Testis (tissue), 3 donors: ENCODE results near the gene PEMT. TPM values are rescaled to one million over a fixed set of nuclear protein-coding genes. Genes with fewer than 3 reads are reported as not detected.

Experiments
- DNase-seq: peaks from one replicate; pipeline ENCODE4 v3.0.0-alpha.2; 2019
- H3K27ac ChIP-seq, 2 donors: fragments of 200-600 bp; sonication (generic); one replicate each; pipeline ENCODE4 v1.5.1; 2019
- H3K27me3 ChIP-seq: fragments of 200-600 bp; sonication (generic); one replicate; pipeline ENCODE4 v1.5.1; 2019
- H3K36me3 ChIP-seq: fragments of 200-600 bp; sonication (generic); one replicate; pipeline ENCODE4 v1.5.1; 2017; ENCODE audit warnings: low read depth; ENCODE audit errors: missing control alignments
- H3K4me1 ChIP-seq: fragments of 200-600 bp; sonication (generic); one replicate; pipeline ENCODE4 v1.5.1; 2019
- H3K4me3 ChIP-seq, 2 donors: fragments of 200-600 bp; sonication (generic); one replicate each; pipeline ENCODE4 v1.5.1; 2017 to 2019
- H3K9me3 ChIP-seq: fragments of 200-600 bp; sonication (generic); one replicate; pipeline ENCODE4 v1.5.1; 2017
- POLR2A ChIP-seq: fragments of 450-650 bp; IDR thresholded peaks from one replicate; pipeline ENCODE4 v1.6.1; 2017; ENCODE audit warnings: antibody characterized with exemption, mild to moderate bottlenecking, moderate library complexity
- WGBS, 2 donors: methylation state at CpG; one replicate each; pipeline ENCODE4 v1.1.5; 2018; 5-methylcytosine and 5-hydroxymethylcytosine counted together
- intact Hi-C: fragments of 100-400 bp; cut with DNase I; formaldehyde crosslinking; loops from one replicate; pipeline ENCODE4 v1.15.1; 2023; ENCODE audit warnings: low total_unique reads
- polyA plus RNA-seq: library from polyadenylated mRNA; stranded (reverse); fragments of 350-450 nt; fragmentation: Illumina TruSeq; extraction: RNeasy Lipid Tissue Mini Kit (QIAGEN cat#74804); gene quantifications from one replicate; pipeline ENCODE4 v1.2.3, GENCODE V29; 2014; ENCODE audit warnings: low read depth, low replicate concordance; ENCODE audit not compliant: insufficient read depth
- total RNA-seq, 2 donors: library from RNA; depleted of rRNA; stranded (reverse); fragments of >200 nt; gene quantifications; one replicate each; pipeline ENCODE4 v1.2.3, GENCODE V29; 2016
- TF ChIP-seq, protein P1 (sequence below), 3 experiments: fragments of 450-650 bp in 2 of 3; fragments of 200-600 bp in 1 of 3; sonication (generic) in 1 of 3; IDR thresholded peaks; one replicate each; pipeline ENCODE4 v1.5.1; 2016 to 2019; ENCODE audit warnings: antibody characterized with exemption in 3 of 3, mild to moderate bottlenecking in 2 of 3, moderate library complexity in 1 of 3

PEMT gene
- total and polyA plus RNA-seq, 3 donors from 2014 or later, result 66.0 to 120 (median 83.1) TPM

DNA sequence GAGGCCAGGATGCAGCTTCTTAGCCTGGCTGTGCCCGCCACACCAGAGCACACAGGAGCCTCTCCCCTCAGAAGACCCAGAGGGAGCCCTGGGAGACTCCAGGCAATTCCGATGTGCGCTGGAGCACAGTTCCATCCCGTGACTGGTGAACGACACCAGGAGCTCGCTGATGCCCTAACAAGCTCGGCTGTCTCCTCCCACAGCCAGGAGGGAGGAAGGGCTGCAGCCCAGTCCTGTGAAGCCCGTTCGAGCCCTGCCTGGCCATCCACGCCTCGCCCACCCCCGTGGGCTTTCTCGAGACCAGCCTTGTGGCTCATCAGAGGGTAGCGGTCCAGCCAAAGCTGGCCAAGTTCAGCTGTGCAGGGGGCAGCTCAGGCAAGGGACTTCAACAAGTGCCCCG, 73.5 kb downstream of the PEMT start:
- Histone ChIP-seq H3K4me1 (peaks cover 3% of the 10 kb centered on the region), H3K9me3 (no peaks in the 10 kb centered on the region), H3K4me3 (no peak overlapping the region), H3K36me3 (no peaks in the 10 kb centered on the region), H3K27me3 (no peaks in the 10 kb centered on the region), H3K27ac (no peak overlapping the region)
- 73 to 92% methylated on average over 2 to 15 of the region's 15 CpGs for WGBS, 2 donors
- intact Hi-C loops, result no loop called here
- TF ChIP-seq POLR2A, result no peak
- TF ChIP-seq, protein P1, sequence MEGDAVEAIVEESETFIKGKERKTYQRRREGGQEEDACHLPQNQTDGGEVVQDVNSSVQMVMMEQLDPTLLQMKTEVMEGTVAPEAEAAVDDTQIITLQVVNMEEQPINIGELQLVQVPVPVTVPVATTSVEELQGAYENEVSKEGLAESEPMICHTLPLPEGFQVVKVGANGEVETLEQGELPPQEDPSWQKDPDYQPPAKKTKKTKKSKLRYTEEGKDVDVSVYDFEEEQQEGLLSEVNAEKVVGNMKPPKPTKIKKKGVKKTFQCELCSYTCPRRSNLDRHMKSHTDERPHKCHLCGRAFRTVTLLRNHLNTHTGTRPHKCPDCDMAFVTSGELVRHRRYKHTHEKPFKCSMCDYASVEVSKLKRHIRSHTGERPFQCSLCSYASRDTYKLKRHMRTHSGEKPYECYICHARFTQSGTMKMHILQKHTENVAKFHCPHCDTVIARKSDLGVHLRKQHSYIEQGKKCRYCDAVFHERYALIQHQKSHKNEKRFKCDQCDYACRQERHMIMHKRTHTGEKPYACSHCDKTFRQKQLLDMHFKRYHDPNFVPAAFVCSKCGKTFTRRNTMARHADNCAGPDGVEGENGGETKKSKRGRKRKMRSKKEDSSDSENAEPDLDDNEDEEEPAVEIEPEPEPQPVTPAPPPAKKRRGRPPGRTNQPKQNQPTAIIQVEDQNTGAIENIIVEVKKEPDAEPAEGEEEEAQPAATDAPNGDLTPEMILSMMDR (IDR thresholded peaks at IDR 0.05), result no peak
- DNase-seq, result no peak

DNA sequence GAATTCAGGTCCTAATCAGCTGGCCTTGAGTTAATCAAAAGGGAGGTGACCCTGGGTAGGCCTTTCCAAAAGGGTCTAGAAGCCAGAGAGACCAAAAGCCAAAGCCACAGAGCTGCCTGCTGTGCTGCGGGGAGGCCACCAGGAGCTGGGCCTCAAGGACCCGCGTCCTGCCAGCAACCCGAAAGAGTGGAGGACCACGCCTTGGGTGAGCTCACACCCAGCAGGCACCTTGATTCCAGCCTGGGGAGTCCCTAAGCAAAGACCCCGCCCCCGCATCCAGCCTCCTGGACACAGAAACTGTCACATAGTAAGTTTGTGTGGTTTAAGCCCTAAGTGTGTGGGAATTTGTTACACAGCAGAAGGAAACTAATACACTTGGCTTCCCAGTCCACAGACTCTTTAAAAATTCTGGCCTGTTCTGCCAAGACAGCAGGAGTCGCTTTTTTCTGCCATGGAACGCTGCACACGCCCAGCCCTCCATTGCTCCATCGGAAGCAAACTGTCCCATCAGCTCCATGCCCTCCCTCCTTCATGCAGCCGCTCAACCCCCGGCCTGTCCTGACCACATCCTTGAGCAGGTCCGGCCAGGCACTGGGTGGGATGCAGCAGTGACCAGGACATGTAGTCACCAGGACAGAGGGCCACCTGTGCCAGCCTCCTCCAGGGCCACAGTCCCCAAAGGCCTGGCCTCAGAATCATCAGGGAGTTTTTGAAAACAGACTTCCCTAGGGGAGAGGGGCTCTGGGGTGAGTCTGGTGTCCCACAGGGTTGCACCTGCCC, 74.4 kb downstream of the PEMT start:
- Histone ChIP-seq H3K9me3 (no peaks in the 10 kb centered on the region), H3K27me3 (no peaks in the 10 kb centered on the region), H3K4me1 (no peaks in the 10 kb centered on the region), H3K27ac (no peak overlapping the region), H3K36me3 (no peaks in the 10 kb centered on the region), H3K4me3 (no peak overlapping the region)
- no peak for DNase-seq
- TF ChIP-seq, protein P1 (IDR thresholded peaks at IDR 0.05), result no peak
- no peak for TF ChIP-seq POLR2A
- intact Hi-C loops, result no loop called here
- 79 to 94% methylated on average over 5 to 14 of the region's 14 CpGs for WGBS, 2 donors

DNA sequence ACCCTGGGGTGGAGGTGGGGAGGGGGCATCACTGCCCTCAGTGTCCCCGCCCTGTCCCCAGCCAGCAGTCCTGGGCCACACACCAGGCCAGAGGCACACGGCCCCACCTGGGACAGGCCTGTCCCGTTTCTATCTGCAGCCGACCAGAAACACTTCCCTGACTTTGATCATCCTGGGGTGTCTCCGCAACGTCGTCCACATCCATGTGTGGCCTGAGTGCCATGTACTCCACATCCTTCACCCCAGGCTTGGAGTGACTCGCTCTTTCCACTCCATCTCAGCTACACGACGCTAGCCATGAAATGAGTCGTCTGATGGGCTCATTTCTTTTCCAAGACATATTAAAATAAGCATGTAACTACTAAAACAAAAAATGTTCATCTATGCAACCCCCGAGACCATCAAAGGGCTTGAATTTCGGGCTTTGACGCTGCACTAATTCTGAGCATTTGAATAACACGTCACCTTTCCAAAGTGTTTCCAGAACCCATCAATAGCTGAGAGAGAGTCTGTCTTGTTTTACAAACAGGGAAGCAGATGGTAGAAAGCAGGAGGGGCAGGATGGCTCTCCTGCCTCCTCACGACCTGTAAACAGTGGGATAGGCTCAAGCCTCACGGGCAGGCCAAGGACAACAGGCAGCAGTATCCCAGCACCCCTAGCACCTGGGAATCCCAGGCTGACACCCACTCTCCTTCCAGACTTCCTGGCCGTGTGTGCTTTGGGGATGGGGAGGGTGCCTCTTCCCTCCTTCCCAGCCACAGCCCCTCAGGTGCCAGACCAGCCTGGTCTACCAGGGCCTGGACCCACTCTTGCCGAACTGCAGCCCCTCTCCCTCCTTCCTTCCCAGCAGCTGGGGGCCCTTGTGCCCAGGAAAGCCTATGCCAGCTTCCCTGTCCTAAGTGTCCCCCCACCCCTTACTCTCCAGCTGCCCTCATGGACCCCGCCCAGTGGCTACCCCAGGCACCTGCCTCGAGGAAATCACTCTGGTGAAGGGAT, 75.3 kb downstream of the PEMT start:
- intact Hi-C loops, result no loop called here
- no peak overlapping the region for H3K27ac ChIP-seq
- H3K9me3 ChIP-seq, result no peaks in the 10 kb centered on the region
- H3K4me1 ChIP-seq, result peaks cover 3% of the 10 kb centered on the region
- no peak for TF ChIP-seq POLR2A
- TF ChIP-seq, protein P1 (IDR thresholded peaks at IDR 0.05), result no peak
- H3K4me3 ChIP-seq, result no peak overlapping the region
- no peaks in the 10 kb centered on the region for H3K27me3 ChIP-seq
- 74 to 78% methylated on average over 16 to 21 of the region's 21 CpGs for WGBS, 2 donors
- DNase-seq, result no peak
- H3K36me3 ChIP-seq, result no peaks in the 10 kb centered on the region

DNA sequence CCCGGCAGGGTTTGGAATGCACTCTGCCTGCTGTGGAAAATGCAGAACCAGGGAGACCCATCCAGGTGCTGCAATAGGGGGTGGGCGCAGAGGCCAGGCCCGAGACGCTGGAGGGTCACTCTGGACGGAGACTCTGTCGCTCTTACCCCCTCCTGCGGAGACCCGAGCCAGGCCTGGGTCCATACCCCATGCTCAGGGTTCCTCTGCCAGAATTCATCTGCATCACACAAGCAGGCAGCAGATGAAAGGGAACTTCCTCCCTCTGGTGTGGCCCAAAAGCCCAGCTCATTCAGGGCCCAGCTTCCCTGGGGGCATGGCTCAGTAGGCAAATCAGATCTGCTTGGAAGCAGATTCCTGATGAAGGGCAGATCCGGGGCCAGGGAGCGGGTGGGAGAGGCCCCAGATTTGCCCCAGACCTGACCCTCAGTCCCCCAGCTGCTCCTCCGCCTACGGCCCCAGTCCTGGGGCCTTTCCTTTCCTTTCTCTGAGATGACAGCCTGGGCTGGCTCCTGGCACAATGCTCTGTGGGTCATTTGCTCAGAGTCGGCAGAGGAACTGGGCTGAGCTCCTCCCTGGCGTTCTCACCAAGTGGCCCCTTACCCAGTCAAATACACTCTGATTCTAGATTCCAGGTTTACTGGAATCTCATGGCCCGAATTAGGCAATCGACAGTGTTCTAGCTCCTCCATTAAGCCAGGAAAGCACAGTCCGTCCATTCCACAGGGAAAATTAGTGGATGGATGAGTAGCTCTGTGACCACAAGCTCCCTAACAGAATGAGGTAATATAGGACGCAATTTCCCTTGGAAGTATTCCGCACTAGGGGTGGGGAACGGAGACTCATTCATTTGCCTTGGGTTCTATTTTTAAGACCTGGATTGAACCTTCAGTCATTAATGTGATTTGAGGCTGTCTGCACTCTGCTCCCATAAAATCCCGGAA, 76.2 kb downstream of the PEMT start:
- H3K4me1 ChIP-seq, result peaks cover 3% of the 10 kb centered on the region
- H3K4me3 ChIP-seq, result no peak overlapping the region
- H3K27me3 ChIP-seq, result no peaks in the 10 kb centered on the region
- intact Hi-C loops, result no loop called here
- H3K9me3 ChIP-seq, result no peaks in the 10 kb centered on the region
- no peak for TF ChIP-seq POLR2A
- TF ChIP-seq, protein P1 (IDR thresholded peaks at IDR 0.05), result no peak
- 81 to 85% methylated on average over 15 to 21 of the region's 21 CpGs for WGBS, 2 donors
- H3K36me3 ChIP-seq, result no peaks in the 10 kb centered on the region
- DNase-seq, result no peak
- H3K27ac ChIP-seq, result no peak overlapping the region
